ENCODE data around the gene TBC1D1.
"Not testable (repeated sequence)": the region's sequence is repeated elsewhere in the genome, so short reads cannot be mapped to it uniquely, and the experiment has no call there.

The TBC1D1 gene

GRCh38 chr4:38016698-38017097, 125.8 kb downstream of the TBC1D1 start:
- DNase-seq (ENCODE audit: low read depth) = no peak

- DNase-seq (ENCODE audit: low read depth) = no peak
These were observed 126.7 kb downstream of the TBC1D1 start for GRCh38 chr4:38017609-38018008.

- DNase-seq (ENCODE audit: low read depth) = no peak
These were observed 129.5 kb downstream of the TBC1D1 start for GRCh38 chr4:38020386-38020785.

- DNase-seq (ENCODE audit: low read depth) = not testable (repeated sequence)
These were observed 130.1 kb downstream of the TBC1D1 start for GRCh38 chr4:38020961-38021360.

GRCh38 chr4:38021751-38022150, 130.9 kb downstream of the TBC1D1 start:
- no peak for DNase-seq (ENCODE audit: low read depth)

- DNase-seq (ENCODE audit: low read depth) = no peak
These were observed 132.7 kb downstream of the TBC1D1 start for GRCh38 chr4:38023347-38024205.

GRCh38 chr4:38024206-38024509, 133.3 kb downstream of the TBC1D1 start:
- DNase-seq (ENCODE audit: low read depth) = peak; percentile 15

GRCh38 chr4:38025665-38026064, 134.8 kb downstream of the TBC1D1 start:
- DNase-seq (ENCODE audit: low read depth) = no peak

GRCh38 chr4:38026158-38026740, 135.4 kb downstream of the TBC1D1 start:
- peak; percentile 30 for DNase-seq (ENCODE audit: low read depth)

- DNase-seq (ENCODE audit: low read depth) = no peak
These were observed 139.1 kb downstream of the TBC1D1 start for GRCh38 chr4:38030023-38030422.

GRCh38 chr4:38034986-38035882, 144.3 kb downstream of the TBC1D1 start:
- peak; percentile 21 for DNase-seq (ENCODE audit: low read depth)

GRCh38 chr4:38036548-38036947, 145.7 kb downstream of the TBC1D1 start:
- DNase-seq (ENCODE audit: low read depth) = no peak

- DNase-seq (ENCODE audit: low read depth) = no peak
These were observed 146.7 kb downstream of the TBC1D1 start for GRCh38 chr4:38037612-38038011.

- no peak for DNase-seq (ENCODE audit: low read depth)
These were observed 149.7 kb downstream of the TBC1D1 start for GRCh38 chr4:38040619-38041018.

- DNase-seq (ENCODE audit: low read depth) = no peak
These were observed 153.2 kb downstream of the TBC1D1 start for GRCh38 chr4:38044060-38044459.

- DNase-seq (ENCODE audit: low read depth) = no peak
These were observed 154.6 kb downstream of the TBC1D1 start for GRCh38 chr4:38045289-38045988.

GRCh38 chr4:38046727-38047489, 156.0 kb downstream of the TBC1D1 start:
- no peak for DNase-seq (ENCODE audit: low read depth)

GRCh38 chr4:38049545-38050170, 158.8 kb downstream of the TBC1D1 start:
- DNase-seq (ENCODE audit: low read depth) = no peak

GRCh38 chr4:38050560-38051350, 159.9 kb downstream of the TBC1D1 start:
- no peak for DNase-seq (ENCODE audit: low read depth)

GRCh38 chr4:38055566-38055965, 164.7 kb downstream of the TBC1D1 start:
- DNase-seq (ENCODE audit: low read depth) = no peak

Measured in CMK (cell line).